A673 (cell line): ENCODE measurements around the gene BARX2. TPM values are rescaled to one million over a fixed set of nuclear protein-coding genes. Genes with fewer than 3 reads are reported as not detected.

Experiments
- BruUV-seq: library from RNA; stranded (reverse); fragments of 400-500 nt; replicated peaks from 2 replicates; lab custom pipeline; 2021; lab: Mats Ljungman, UMichigan
- CTCF ChIA-PET: fragments of 300-600 bp; sonication (Branson Sonifier 250); formaldehyde crosslinking; loops from one replicate; lab custom pipeline; 2022; ENCODE audit warnings: antibody characterized with exemption; lab: Charles Lee
- POLR2A ChIA-PET: fragments of 300-600 bp; sonication (Branson Sonifier 250); formaldehyde crosslinking; loops from one replicate; lab custom pipeline; 2022; ENCODE audit warnings: antibody characterized with exemption; ENCODE audit not compliant: low non-redundant PET; lab: Charles Lee
- DNase-seq: peaks from one replicate; pipeline ENCODE4 v3.0.0-alpha.2; 2015; ENCODE audit warnings: low spot score
- H3K27ac ChIP-seq: fragments of 200-600 bp; sonication (generic); 2 replicates; pipeline ENCODE4 v1.5.1; 2016; ENCODE audit warnings: mixed run types, low read depth, mild to moderate bottlenecking, mixed read lengths, antibody characterized with exemption, low read length; ENCODE audit not compliant: poor library complexity, severe bottlenecking
- H3K27me3 ChIP-seq: fragments of 200-600 bp; sonication (generic); replicated peaks from 2 replicates; pipeline ENCODE4 v1.6.1; 2017; ENCODE audit warnings: mixed run types, low read depth, mild to moderate bottlenecking, mixed read lengths, antibody characterized with exemption, low read length; ENCODE audit not compliant: insufficient read depth, poor library complexity
- H3K36me3 ChIP-seq: fragments of 200-600 bp; sonication (generic); 2 replicates; pipeline ENCODE4 v1.6.1; 2016; ENCODE audit warnings: mixed run types, mild to moderate bottlenecking, mixed read lengths, antibody characterized with exemption, low read length; ENCODE audit not compliant: insufficient read depth, poor library complexity, severe bottlenecking
- H3K4me1 ChIP-seq: fragments of 200-600 bp; sonication (generic); 2 replicates; pipeline ENCODE4 v1.6.1; 2017; ENCODE audit warnings: mixed run types, mild to moderate bottlenecking, mixed read lengths, antibody characterized with exemption, low read length; ENCODE audit not compliant: insufficient read depth, poor library complexity, severe bottlenecking
- H3K4me3 ChIP-seq: fragments of 200-600 bp; sonication (generic); 2 replicates; pipeline ENCODE4 v1.5.1; 2016; ENCODE audit warnings: low read depth, mixed run types, mild to moderate bottlenecking, mixed read lengths, low read length; ENCODE audit not compliant: poor library complexity, severe bottlenecking
- H3K9me3 ChIP-seq: fragments of 200-600 bp; sonication (generic); 2 replicates; pipeline ENCODE4 v1.6.1; 2016; ENCODE audit warnings: mixed run types, low read depth, mild to moderate bottlenecking, mixed read lengths, antibody characterized with exemption, low read length; ENCODE audit not compliant: poor library complexity, severe bottlenecking
- EZH2 ChIP-seq: fragments of 200-600 bp; sonication (generic); IDR thresholded peaks from 2 replicates; pipeline ENCODE4 v1.6.1; 2017; ENCODE audit warnings: borderline replicate concordance, low read depth, mild to moderate bottlenecking, mixed read lengths, antibody characterized with exemption, low read length; ENCODE audit not compliant: poor library complexity, severe bottlenecking
- intact Hi-C: fragments of 100-400 bp; cut with micrococcal nuclease; formaldehyde crosslinking; loops from one replicate; pipeline ENCODE4 v1.10.0; 2022; ENCODE audit not compliant: unreplicated experiment
- total RNA-seq: library from RNA; stranded (reverse); gene quantifications from 2 replicates; pipeline ENCODE4 v1.2.3, GENCODE V29; 2021
- TF ChIP-seq, protein P1 (sequence below): fragments of 300-800, 200-600 bp; sonication (generic); conservative IDR thresholded peaks from 2 replicates; pipeline ENCODE4 v1.5.1; 2017; ENCODE audit warnings: low read depth, mild to moderate bottlenecking, antibody characterized with exemption, low read length, moderate library complexity, mixed read lengths

BARX2 gene
- total RNA-seq, 1 experiment from 2014 or later = 36.4 TPM

DNA sequence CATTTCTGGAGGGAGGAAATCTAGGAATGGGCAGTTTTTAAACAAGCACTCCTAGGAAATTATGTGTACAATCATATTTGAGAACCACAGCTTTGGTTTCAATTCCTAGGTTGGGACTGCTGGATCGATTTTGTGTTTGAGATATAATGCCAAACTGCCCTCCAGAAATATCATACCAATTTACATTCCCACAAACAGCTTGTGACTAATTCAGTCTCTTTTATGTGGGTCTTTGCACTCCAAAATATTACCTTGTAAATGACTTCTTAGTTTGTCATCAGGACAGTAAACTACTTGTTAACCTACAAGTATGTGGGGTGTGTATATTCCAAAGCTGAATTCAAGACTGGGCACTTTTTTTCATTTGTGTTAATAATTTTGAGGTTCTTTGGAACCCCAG, 9.8 kb upstream of the BARX2 start:
- Histone ChIP-seq H3K27me3 (no peaks in the 10 kb centered on the region), H3K9me3 (no peaks in the 10 kb centered on the region), H3K4me1 (peaks cover 55% of the 10 kb centered on the region), H3K4me3 (no peak overlapping the region), H3K27ac (no peak overlapping the region), H3K36me3 (no peaks in the 10 kb centered on the region)
- intact Hi-C loops = loop anchor here (10.0 kb wide), 2 partner anchors 251 to 481 kb away; no protein-coding TSS in a partner anchor
- CTCF ChIA-PET = interaction anchor here (0.6 to 0.9 kb wide), 2 partner anchors 10 to 269 kb away, joined by 3 read pairs; partner anchors contain the start of gene BARX2
- POLR2A ChIA-PET = no interaction called here
- no peak for TF ChIP-seq EZH2
- TF ChIP-seq, protein P1, sequence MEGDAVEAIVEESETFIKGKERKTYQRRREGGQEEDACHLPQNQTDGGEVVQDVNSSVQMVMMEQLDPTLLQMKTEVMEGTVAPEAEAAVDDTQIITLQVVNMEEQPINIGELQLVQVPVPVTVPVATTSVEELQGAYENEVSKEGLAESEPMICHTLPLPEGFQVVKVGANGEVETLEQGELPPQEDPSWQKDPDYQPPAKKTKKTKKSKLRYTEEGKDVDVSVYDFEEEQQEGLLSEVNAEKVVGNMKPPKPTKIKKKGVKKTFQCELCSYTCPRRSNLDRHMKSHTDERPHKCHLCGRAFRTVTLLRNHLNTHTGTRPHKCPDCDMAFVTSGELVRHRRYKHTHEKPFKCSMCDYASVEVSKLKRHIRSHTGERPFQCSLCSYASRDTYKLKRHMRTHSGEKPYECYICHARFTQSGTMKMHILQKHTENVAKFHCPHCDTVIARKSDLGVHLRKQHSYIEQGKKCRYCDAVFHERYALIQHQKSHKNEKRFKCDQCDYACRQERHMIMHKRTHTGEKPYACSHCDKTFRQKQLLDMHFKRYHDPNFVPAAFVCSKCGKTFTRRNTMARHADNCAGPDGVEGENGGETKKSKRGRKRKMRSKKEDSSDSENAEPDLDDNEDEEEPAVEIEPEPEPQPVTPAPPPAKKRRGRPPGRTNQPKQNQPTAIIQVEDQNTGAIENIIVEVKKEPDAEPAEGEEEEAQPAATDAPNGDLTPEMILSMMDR = no peak
- DNase-seq = peak; percentile 5
- no TSS peak for BruUV-seq

DNA sequence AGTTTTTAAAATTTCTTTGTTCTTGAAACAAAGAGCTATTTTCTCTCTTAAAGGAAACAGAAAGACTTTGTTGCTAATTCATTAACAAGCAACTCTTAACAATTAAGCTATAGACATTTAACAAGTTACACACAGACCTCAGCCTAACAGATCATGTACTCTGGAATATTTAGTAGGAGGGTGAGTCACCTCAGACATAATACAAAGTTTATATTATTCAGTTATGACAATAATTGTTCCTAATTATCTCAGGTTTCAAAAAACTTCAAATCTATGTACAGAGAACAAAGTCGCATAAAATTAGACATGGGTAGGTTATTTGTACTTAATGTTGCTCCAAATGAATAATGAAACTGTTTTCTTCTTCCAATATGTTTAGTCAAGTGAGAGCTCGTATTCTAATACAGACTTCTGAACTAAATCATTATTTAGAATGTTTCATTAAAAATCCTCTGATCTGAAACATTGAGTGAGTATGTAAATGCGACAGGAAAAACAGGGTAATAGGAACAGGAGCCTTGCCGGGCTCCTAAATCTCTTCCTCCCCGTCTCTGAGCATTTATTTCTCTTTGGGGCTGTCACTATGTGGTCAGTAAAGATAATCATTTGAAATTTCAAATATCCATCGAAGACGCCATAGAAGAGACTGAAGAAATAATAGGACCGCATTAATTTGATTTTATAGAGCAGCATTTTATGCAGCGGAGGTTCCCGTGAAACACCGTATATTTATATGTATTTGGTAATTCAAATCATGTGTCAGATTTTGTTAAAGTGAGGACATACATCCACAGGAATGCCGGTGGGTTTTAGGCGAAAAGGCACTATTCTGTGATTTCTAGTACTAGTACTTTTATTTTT, 8.7 kb upstream of the BARX2 start:
- Histone ChIP-seq H3K36me3 (no peaks in the 10 kb centered on the region), H3K27ac (peak overlapping the region; percentile 67), H3K27me3 (no peaks in the 10 kb centered on the region), H3K9me3 (no peaks in the 10 kb centered on the region), H3K4me3 (peak overlapping the region; percentile 34), H3K4me1 (peaks cover 67% of the 10 kb centered on the region)
- POLR2A ChIA-PET = interaction anchor here (0.6 kb wide), 1 partner anchor 166 kb away, joined by 3 read pairs; no protein-coding TSS in a partner anchor
- DNase-seq = peak; percentile 32
- TSS peak; percentile 75 for BruUV-seq
- CTCF ChIA-PET = interaction anchor here (0.7 kb wide), 2 partner anchors 383 to 463 kb away, joined by 4 to 6 read pairs; no protein-coding TSS in a partner anchor
- no peak for TF ChIP-seq EZH2
- TF ChIP-seq, protein P1 = no peak
- intact Hi-C loops = loop anchor here (10.0 kb wide), 2 partner anchors 252 to 482 kb away; no protein-coding TSS in a partner anchor

GRCh38 chr11:129368889-129369672, 6.6 kb upstream of the BARX2 start:
- ChIA-PET CTCF (interaction anchor here (0.6 kb wide), 1 partner anchor 325 kb away, joined by 3 read pairs; no protein-coding TSS in a partner anchor), POLR2A (no interaction called here)
- BruUV-seq = no TSS peak
- Histone ChIP-seq H3K9me3 (no peaks in the 10 kb centered on the region), H3K36me3 (no peaks in the 10 kb centered on the region), H3K4me1 (peaks cover 78% of the 10 kb centered on the region), H3K27me3 (no peaks in the 10 kb centered on the region), H3K27ac (peak overlapping the region; percentile 76), H3K4me3 (peak overlapping the region; percentile 34)
- DNase-seq = peak; percentile 12
- intact Hi-C loops = loop anchor here (1.0 to 10.0 kb wide), 3 partner anchors 174 to 484 kb away; no protein-coding TSS in a partner anchor
- TF ChIP-seq, protein P1 = no peak
- no peak for TF ChIP-seq EZH2
